HCT116 (cell line): Measurements from ENCODE around the gene POC1B. TPM values are rescaled to one million over a fixed set of nuclear protein-coding genes. Genes with fewer than 3 reads are reported as not detected.

Source experiments
- ATAC-seq: fragments of 200-7000 bp; cut with Tn5 transposase; 2 replicates; pipeline ENCODE4 v1.9.1; 2020; ENCODE audit warnings: mild to moderate bottlenecking, moderate library complexity
- BruUV-seq: library from RNA; stranded (reverse); fragments of 400-500 nt; replicated peaks from 2 replicates; lab custom pipeline; 2021; lab: Mats Ljungman, UMichigan
- CTCF ChIA-PET: fragments of 300-600 bp; sonication (Branson Sonifier 250); formaldehyde crosslinking; loops from one replicate; lab custom pipeline; 2021; ENCODE audit warnings: antibody characterized with exemption; lab: Charles Lee
- POLR2A ChIA-PET: fragments of 300-600, 350-600 bp; sonication (Branson Sonifier 250); formaldehyde crosslinking; loops from one replicate; lab custom pipeline; 2021; ENCODE audit warnings: antibody characterized with exemption; lab: Charles Lee
- RAD21 ChIA-PET, 2 experiments: fragments of 300-600 bp; sonication (Branson Sonifier 250); formaldehyde crosslinking; loops; one replicate each; lab custom pipeline; 2023; ENCODE audit warnings: low total read pairs in 2 of 2; ENCODE audit not compliant: uncharacterized antibody in 2 of 2, unreplicated experiment in 2 of 2, low non-redundant PET in 1 of 2; lab: Charles Lee
- DNase-seq: peaks from one replicate; pipeline ENCODE4 v3.0.0-alpha.2; 2010; ENCODE audit warnings: low read depth, low spot score
- H2AFZ ChIP-seq: fragments of 200-600 bp; shearing (Covaris generic), sonication (generic); 2 replicates; pipeline ENCODE4 v1.6.1; 2017; ENCODE audit warnings: low read depth, mixed run types, mixed read lengths, antibody characterized with exemption, low read length; ENCODE audit not compliant: poor library complexity, severe bottlenecking
- H3K27ac ChIP-seq: 2 replicates; pipeline ENCODE4 v1.5.1; 2012; ENCODE audit warnings: low read depth, low read length
- H3K27me3 ChIP-seq: fragments of 200-600 bp; sonication (generic); 2 replicates; pipeline ENCODE4 v1.6.1; 2016; ENCODE audit warnings: mixed run types, low read length, mixed read lengths; ENCODE audit not compliant: insufficient read depth
- H3K36me3 ChIP-seq, 2 experiments: fragments of 200-500 bp in 1 of 2; fragments of 200-600 bp in 1 of 2; sonication (Bioruptor generic) in 1 of 2; sonication (generic) in 1 of 2; 2 replicates each; pipeline versions ENCODE4 v1.5.1 to v1.6.1; 2014 to 2016; ENCODE audit warnings: low read length in 2 of 2, inconsistent platforms in 1 of 2, mixed read lengths in 1 of 2, mixed run types in 1 of 2; ENCODE audit not compliant: insufficient read depth in 2 of 2, control insufficient read depth in 1 of 2
- H3K4me1 ChIP-seq, 2 experiments: fragments of 200-600 bp in 1 of 2; sonication (generic) in 1 of 2; 2 replicates each; pipeline versions ENCODE4 v1.5.1 to v1.6.1; 2012 to 2017; ENCODE audit warnings: low read length in 2 of 2, inconsistent platforms in 1 of 2, mild to moderate bottlenecking in 1 of 2, mixed read lengths in 1 of 2, mixed run types in 1 of 2, moderate library complexity in 1 of 2; ENCODE audit not compliant: insufficient read depth in 2 of 2, control insufficient read depth in 1 of 2
- H3K4me2 ChIP-seq: fragments of 200-600 bp; sonication (generic); 2 replicates; pipeline ENCODE4 v1.6.1; 2017; ENCODE audit warnings: mixed run types, low read length, mixed read lengths
- H3K4me3 ChIP-seq, 2 experiments: fragments of 200-600 bp in 1 of 2; sonication (generic) in 1 of 2; replicated peaks in 1 of 2; 2 replicates each; pipeline ENCODE4 v1.5.1; 2011 to 2016; ENCODE audit warnings: low read length in 2 of 2, control low read depth in 1 of 2, low read depth in 1 of 2, mild to moderate bottlenecking in 1 of 2, mixed read lengths in 1 of 2, mixed run types in 1 of 2
- H3K79me2 ChIP-seq: fragments of 200-600 bp; sonication (generic); 2 replicates; pipeline ENCODE4 v1.6.1; 2017; ENCODE audit warnings: mild to moderate bottlenecking, mixed run types, low read length, moderate library complexity, mixed read lengths; ENCODE audit not compliant: insufficient read depth
- H3K9ac ChIP-seq: fragments of 200-600 bp; sonication (generic); 2 replicates; pipeline ENCODE4 v1.6.1; 2016; ENCODE audit warnings: low read length, mixed read lengths
- H3K9me2 ChIP-seq: fragments of 200-600 bp; sonication (generic), shearing (Covaris generic); 2 replicates; pipeline ENCODE4 v1.6.1; 2017; ENCODE audit warnings: mixed run types, mild to moderate bottlenecking, moderate library complexity; ENCODE audit not compliant: insufficient read depth
- H3K9me3 ChIP-seq, 2 experiments: fragments of 200-500 bp in 1 of 2; fragments of 200-600 bp in 1 of 2; sonication (Bioruptor generic) in 1 of 2; sonication (generic) in 1 of 2; 2 replicates each; pipeline ENCODE4 v1.6.1; 2014 to 2017; ENCODE audit warnings: low read length in 2 of 2, mixed read lengths in 2 of 2, inconsistent platforms in 1 of 2, low read depth in 1 of 2, mild to moderate bottlenecking in 1 of 2, mixed run types in 1 of 2, moderate library complexity in 1 of 2; ENCODE audit not compliant: control insufficient read depth in 1 of 2, insufficient read depth in 1 of 2
- H4K20me1 ChIP-seq: fragments of 200-600 bp; sonication (generic), shearing (Covaris generic); 2 replicates; pipeline ENCODE4 v1.6.1; 2017; ENCODE audit warnings: mixed run types, mild to moderate bottlenecking, moderate library complexity; ENCODE audit not compliant: insufficient read depth
- CBX3 ChIP-seq: IDR thresholded peaks from 2 replicates; pipeline ENCODE4 v1.6.1; 2012; ENCODE audit warnings: low read depth
- FOSL1 ChIP-seq: IDR thresholded peaks from 2 replicates; pipeline ENCODE4 v1.6.1; 2012; ENCODE audit warnings: low read depth
- JUND ChIP-seq: IDR thresholded peaks from 2 replicates; pipeline ENCODE4 v1.6.1; 2012
- MAX ChIP-seq: IDR thresholded peaks from 2 replicates; pipeline ENCODE4 v1.6.1; 2012
- POLR2AphosphoS5 ChIP-seq: IDR thresholded peaks from 2 replicates; pipeline ENCODE4 v1.6.1; 2011; ENCODE audit warnings: mild to moderate bottlenecking, low read depth, low read length, moderate library complexity
- RAD21 ChIP-seq: IDR thresholded peaks from 2 replicates; pipeline ENCODE4 v1.6.1; 2012; ENCODE audit warnings: low read depth, mild to moderate bottlenecking
- SIN3A ChIP-seq: IDR thresholded peaks from 2 replicates; pipeline ENCODE4 v1.6.1; 2012; ENCODE audit warnings: low read depth
- SRF ChIP-seq: IDR thresholded peaks from 2 replicates; pipeline ENCODE4 v1.6.1; 2012; ENCODE audit warnings: low read depth
- YY1 ChIP-seq: IDR thresholded peaks from 2 replicates; pipeline ENCODE4 v1.6.1; 2011; ENCODE audit warnings: low read length, low read depth, moderate library complexity, mild to moderate bottlenecking; ENCODE audit not compliant: insufficient replicate concordance; ENCODE audit errors: extremely low read depth
- intact Hi-C: fragments of 100-400 bp; cut with micrococcal nuclease; formaldehyde crosslinking; loops from 2 replicates; pipeline ENCODE4 v1.10.0; 2022
- total RNA-seq: library from RNA; stranded (reverse); gene quantifications from one replicate; pipeline ENCODE4 v1.2.1, GENCODE V29; 2021; ENCODE audit not compliant: unreplicated experiment

The POC1B gene
- total RNA-seq, 1 experiment from 2014 or later: 14.3 TPM

DNA sequence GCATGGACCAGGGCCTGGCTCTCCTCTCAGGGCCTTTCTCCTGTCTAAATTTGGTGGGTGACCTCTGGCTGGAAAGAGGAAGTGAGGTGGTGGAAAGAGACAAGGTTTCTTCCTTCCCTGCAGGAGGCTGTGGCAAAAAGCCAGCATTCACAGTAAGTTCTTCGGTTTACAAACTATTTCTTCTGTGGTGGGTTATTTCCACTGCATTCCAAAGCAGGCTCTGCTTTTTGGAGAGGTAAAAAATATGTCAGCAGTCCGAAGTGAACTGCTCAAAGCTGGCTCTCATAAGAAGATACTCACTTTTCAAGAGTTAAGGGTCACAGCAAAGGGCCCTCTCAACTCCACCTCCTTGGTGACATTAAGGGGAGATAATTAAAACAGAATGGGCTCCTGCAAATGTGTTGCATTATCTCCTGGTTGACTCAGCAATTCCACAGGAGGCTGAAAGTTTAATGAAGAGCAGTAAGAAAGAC is 48.9 kb upstream of the POC1B start:
- no peaks in the 10 kb centered on the region for H3K27me3 ChIP-seq
- no peaks in the 10 kb centered on the region for H4K20me1 ChIP-seq
- no peak overlapping the region for H3K27ac ChIP-seq
- no peak overlapping the region for H3K4me3 ChIP-seq
- peaks cover 0 to 6% of the 10 kb centered on the region in 2 experiments; a peak in 1 of 4 replicates for H3K4me1 ChIP-seq
- RAD21 ChIA-PET: no interaction called here
- no TSS peak for BruUV-seq
- no peak overlapping the region for H2AFZ ChIP-seq
- intact Hi-C loops: no loop called here
- ATAC-seq (no peak), DNase-seq (no peak)
- TF ChIP-seq FOSL1 (no peak), YY1 (no peak), MAX (no peak), SIN3A (no peak), CBX3 (no peak), SRF (no peak), RAD21 (no peak), JUND (no peak)
- H3K4me2 ChIP-seq: no peak overlapping the region
- H3K9ac ChIP-seq: no peak overlapping the region
- no peaks in the 10 kb centered on the region for H3K36me3 ChIP-seq
- CTCF ChIA-PET: no interaction called here
- no peaks in the 10 kb centered on the region for H3K79me2 ChIP-seq
- H3K9me2 ChIP-seq: no peaks in the 10 kb centered on the region
- POLR2A ChIA-PET: no interaction called here
- H3K9me3 ChIP-seq: no peaks in the 10 kb centered on the region

GRCh38 chr12:89573051-89573810 is 47.4 kb upstream of the POC1B start:
- H3K27me3 ChIP-seq: no peaks in the 10 kb centered on the region
- no peaks in the 10 kb centered on the region for H3K79me2 ChIP-seq
- no peak overlapping the region for H3K27ac ChIP-seq
- POLR2A ChIA-PET: no interaction called here
- DNase-seq: no peak
- no TSS peak for BruUV-seq
- CTCF ChIA-PET: no interaction called here
- intact Hi-C loops: no loop called here
- H3K9me2 ChIP-seq: no peaks in the 10 kb centered on the region
- no peak overlapping the region for H3K4me3 ChIP-seq
- peaks cover 0 to 6% of the 10 kb centered on the region in 2 experiments; a peak in 1 of 4 replicates for H3K4me1 ChIP-seq
- no peak overlapping the region for H3K9ac ChIP-seq
- no peak overlapping the region for H2AFZ ChIP-seq
- no peaks in the 10 kb centered on the region for H4K20me1 ChIP-seq
- no peaks in the 10 kb centered on the region for H3K9me3 ChIP-seq
- no peak overlapping the region for H3K4me2 ChIP-seq
- RAD21 ChIA-PET: interaction anchor here in 1 of 2 experiments (0.6 kb wide), 1 partner anchor 599 kb away, joined by 3 read pairs; no protein-coding TSS in a partner anchor
- no peaks in the 10 kb centered on the region for H3K36me3 ChIP-seq
- ATAC-seq: no peak
- TF ChIP-seq POLR2AphosphoS5 (no peak), SIN3A (no peak)
